HEK293T (cell line): Measurements from ENCODE around the gene STARD5.

ENCODE experiments used
- CTCF ChIA-PET: fragments of 350-600 bp; formaldehyde crosslinking; extraction: SDS; loops from one replicate; lab custom pipeline; 2021; ENCODE audit warnings: antibody characterized with exemption, inconsistent platforms; lab: Yijun Ruan, JAX
- POLR2A ChIA-PET: fragments of 350-600 bp; formaldehyde crosslinking; extraction: SDS; loops from one replicate; lab custom pipeline; 2020; ENCODE audit warnings: antibody characterized with exemption, inconsistent platforms; lab: Yijun Ruan, JAX
- DNase-seq: peaks from one replicate; pipeline ENCODE4 v3.0.0; 2012; ENCODE audit warnings: mixed read lengths; ENCODE audit errors: extremely low spot score
- BHLHE40 ChIP-seq: fragments of 450-650 bp; IDR thresholded peaks from 2 replicates; pipeline ENCODE4 v1.6.1; 2016; ENCODE audit warnings: mild to moderate bottlenecking, moderate library complexity, borderline replicate concordance
- CTBP1 ChIP-seq: fragments of 450-650 bp; IDR thresholded peaks from 2 replicates; pipeline ENCODE4 v1.6.1; 2016; ENCODE audit warnings: borderline replicate concordance
- ELF4 ChIP-seq: fragments of 450-650 bp; IDR thresholded peaks from 2 replicates; pipeline ENCODE4 v1.6.1; 2017; ENCODE audit warnings: antibody characterized with exemption
- FOXA1 ChIP-seq: fragments of 450-650 bp; IDR thresholded peaks from 2 replicates; pipeline ENCODE4 v1.6.1; 2016; ENCODE audit warnings: mild to moderate bottlenecking
- FOXK2 ChIP-seq: fragments of 450-650 bp; IDR thresholded peaks from 2 replicates; pipeline ENCODE4 v1.6.1; 2016; ENCODE audit warnings: mild to moderate bottlenecking
- FOXM1 ChIP-seq: fragments of 450-650 bp; IDR thresholded peaks from 2 replicates; pipeline ENCODE4 v1.6.1; 2017; ENCODE audit warnings: mild to moderate bottlenecking, borderline replicate concordance
- HDGF ChIP-seq: fragments of 450-650 bp; IDR thresholded peaks from 2 replicates; pipeline ENCODE4 v1.6.1; 2017; ENCODE audit warnings: antibody characterized with exemption, borderline replicate concordance
- L3MBTL2 ChIP-seq: fragments of 450-650 bp; conservative IDR thresholded peaks from 2 replicates; pipeline ENCODE4 v1.6.1; 2016; ENCODE audit warnings: mild to moderate bottlenecking
- LEF1 ChIP-seq: fragments of 450-650 bp; IDR thresholded peaks from 2 replicates; pipeline ENCODE4 v1.6.1; 2017; ENCODE audit warnings: mild to moderate bottlenecking, borderline replicate concordance
- NFRKB ChIP-seq: fragments of 450-650 bp; IDR thresholded peaks from 2 replicates; pipeline ENCODE4 v1.6.1; 2016; ENCODE audit warnings: mild to moderate bottlenecking, moderate library complexity
- SP1 ChIP-seq: fragments of 450-650 bp; IDR thresholded peaks from 2 replicates; pipeline ENCODE4 v1.6.1; 2017
- TARDBP ChIP-seq: fragments of 450-650 bp; IDR thresholded peaks from 2 replicates; pipeline ENCODE4 v1.6.1; 2016
- ZNF384 ChIP-seq: fragments of 450-650 bp; IDR thresholded peaks from 2 replicates; pipeline ENCODE4 v1.6.1; 2016
- TF ChIP-seq, protein P1 (sequence below): fragments of 450-650 bp; IDR thresholded peaks from 2 replicates; pipeline ENCODE4 v1.6.1; 2016

STARD5 gene

DNA sequence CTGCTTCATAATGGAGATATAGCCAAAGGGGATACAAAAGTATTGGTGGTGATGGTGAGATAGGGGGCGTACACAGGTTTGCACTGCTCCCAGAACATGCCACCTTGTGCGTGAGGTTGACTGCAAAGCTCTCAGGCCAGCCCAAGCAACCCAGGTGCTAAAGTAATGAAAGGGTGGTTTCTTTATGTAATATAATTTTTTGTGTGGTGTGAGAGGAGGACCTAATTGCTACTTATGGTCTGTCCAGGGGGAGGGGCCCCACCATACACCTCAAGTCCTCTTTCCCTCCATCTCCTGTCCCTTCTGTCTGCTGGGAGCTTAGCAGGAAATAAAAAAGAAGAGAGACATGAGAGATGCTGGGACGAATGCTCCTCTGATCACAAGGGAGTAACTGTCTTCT is 53.8 kb downstream of the STARD5 start:
- DNase-seq, result no peak
- ChIA-PET POLR2A (no interaction called here), CTCF (interaction anchor here (2.3 kb wide), 1 partner anchor 114 kb away, joined by 10 read pairs; no protein-coding TSS in a partner anchor)
- TF ChIP-seq, protein P1, sequence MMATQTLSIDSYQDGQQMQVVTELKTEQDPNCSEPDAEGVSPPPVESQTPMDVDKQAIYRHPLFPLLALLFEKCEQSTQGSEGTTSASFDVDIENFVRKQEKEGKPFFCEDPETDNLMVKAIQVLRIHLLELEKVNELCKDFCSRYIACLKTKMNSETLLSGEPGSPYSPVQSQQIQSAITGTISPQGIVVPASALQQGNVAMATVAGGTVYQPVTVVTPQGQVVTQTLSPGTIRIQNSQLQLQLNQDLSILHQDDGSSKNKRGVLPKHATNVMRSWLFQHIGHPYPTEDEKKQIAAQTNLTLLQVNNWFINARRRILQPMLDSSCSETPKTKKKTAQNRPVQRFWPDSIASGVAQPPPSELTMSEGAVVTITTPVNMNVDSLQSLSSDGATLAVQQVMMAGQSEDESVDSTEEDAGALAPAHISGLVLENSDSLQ, result no peak
- no peak for TF ChIP-seq LEF1
- no peak for TF ChIP-seq CTBP1
- TF ChIP-seq FOXA1, result no peak
- TF ChIP-seq L3MBTL2, result no peak

DNA sequence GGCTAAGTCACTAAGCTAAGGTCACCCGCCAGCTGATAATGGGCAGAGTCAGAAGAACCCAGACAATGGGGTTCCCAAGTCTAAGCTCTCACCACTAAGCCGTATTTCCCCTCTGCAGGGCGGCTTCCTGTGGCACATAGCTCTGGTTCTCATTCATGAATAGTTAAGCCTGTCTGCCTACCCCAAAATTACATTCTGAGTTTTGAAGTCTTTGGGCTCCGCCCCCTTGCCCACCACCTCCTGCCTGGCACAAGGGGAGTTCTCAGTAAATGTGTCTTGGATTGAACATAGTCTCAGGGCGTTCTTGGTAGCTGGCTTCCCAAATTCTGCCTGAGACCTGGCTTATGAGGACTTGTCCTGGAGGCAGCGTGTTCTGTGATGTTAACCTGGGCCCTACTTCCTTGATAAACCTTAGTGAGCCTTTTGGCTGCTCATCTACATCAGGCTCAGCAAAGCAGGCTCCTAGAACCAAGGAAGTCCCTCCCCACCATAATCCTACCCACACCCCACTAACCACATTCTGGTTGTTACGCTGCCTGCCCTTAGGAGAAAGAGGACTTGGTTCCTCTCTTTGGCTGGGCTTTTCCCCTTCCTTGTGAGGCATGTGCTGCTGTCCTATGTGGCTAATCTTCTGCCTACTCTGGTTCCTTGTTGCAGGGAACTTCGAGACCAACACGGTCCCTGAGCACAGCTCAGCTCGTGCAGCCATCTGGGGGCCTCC is 54.9 kb downstream of the STARD5 start:
- POLR2A ChIA-PET, result no interaction called here
- TF ChIP-seq LEF1, result no peak
- no peak for TF ChIP-seq ELF4
- TF ChIP-seq L3MBTL2, result no peak
- no peak for TF ChIP-seq SP1
- no peak for TF ChIP-seq CTBP1
- no peak for TF ChIP-seq HDGF
- no peak for TF ChIP-seq BHLHE40
- TF ChIP-seq TARDBP, result no peak
- TF ChIP-seq ZNF384, result no peak
- TF ChIP-seq, protein P1, result no peak
- no peak for TF ChIP-seq NFRKB
- CTCF ChIA-PET, result interaction anchor here (1.2 to 2.3 kb wide), 4 partner anchors 113 to 292 kb away, joined by 3 to 10 read pairs (median 4); no protein-coding TSS in a partner anchor
- no peak for DNase-seq

GRCh38 chr15:81268340-81268739 is 55.6 kb downstream of the STARD5 start:
- TF ChIP-seq, protein P1, result no peak
- TF ChIP-seq ELF4 (no peak), ZNF384 (no peak), FOXM1 (no peak), CTBP1 (no peak), FOXK2 (no peak), SP1 (no peak)
- ChIA-PET POLR2A (no interaction called here), CTCF (interaction anchor here (1.2 to 2.3 kb wide), 4 partner anchors 113 to 291 kb away, joined by 3 to 10 read pairs (median 4); no protein-coding TSS in a partner anchor)
- no peak for DNase-seq

- TF ChIP-seq CTBP1, result 0 out of 2 replicates have a peak, but pooled peaks have one; percentile 26
- peak; percentile 89 for TF ChIP-seq L3MBTL2
- TF ChIP-seq NFRKB, result no peak
- ChIA-PET POLR2A (interaction anchor here (0.5 to 1.4 kb wide), 6 partner anchors 110 to 289 kb away, joined by 3 to 8 read pairs (median 4); partner anchors contain the start of gene TLNRD1), CTCF (interaction anchor here (0.6 to 3.1 kb wide), 107 partner anchors 8 to 885 kb away, joined by 3 to 107 read pairs (median 5); partner anchors contain the start of genes CEMIP and TLNRD1)
- peak; percentile 88 for DNase-seq
Measured at GRCh38 chr15:81265944-81266775, 57.8 kb downstream of the STARD5 start.

DNA sequence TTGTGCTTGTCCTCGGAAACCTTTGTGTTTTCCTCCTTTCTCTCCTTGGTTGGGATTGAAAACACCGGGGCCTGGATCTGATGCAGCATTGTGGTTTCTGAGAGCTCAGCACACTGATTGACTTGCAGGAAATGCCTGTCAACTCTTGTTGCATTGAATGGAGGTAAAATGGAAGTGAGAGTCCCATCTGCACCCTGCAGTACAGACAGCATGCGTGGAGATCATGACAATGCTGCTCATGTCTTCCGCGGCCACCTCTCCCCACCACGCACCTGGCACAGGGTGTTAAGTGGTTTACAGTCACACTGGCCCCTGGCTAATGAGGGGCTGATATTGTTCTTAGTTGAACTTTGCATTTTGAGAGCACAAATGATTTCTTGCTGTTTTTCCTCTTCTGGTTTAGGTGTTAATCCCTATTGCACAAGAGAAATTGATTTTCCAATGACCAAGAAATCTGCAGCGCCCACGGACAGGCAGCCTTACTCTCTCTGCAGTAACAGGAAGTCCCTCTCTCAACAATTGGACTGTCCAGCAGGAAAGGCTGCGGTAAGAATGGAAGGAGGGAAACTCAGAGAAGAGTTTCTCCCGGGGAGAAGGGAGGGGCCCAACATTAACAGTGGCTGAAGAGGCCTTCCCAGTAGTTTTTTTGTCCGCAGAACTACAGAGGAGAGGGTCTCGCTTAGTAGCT is 58.5 kb downstream of the STARD5 start:
- POLR2A ChIA-PET, result interaction anchor here (0.5 to 1.4 kb wide), 6 partner anchors 110 to 288 kb away, joined by 3 to 8 read pairs (median 4); partner anchors contain the start of gene TLNRD1
- no peak for DNase-seq
- CTCF ChIA-PET, result interaction anchor here (0.7 to 3.1 kb wide), 71 partner anchors 8 to 809 kb away, joined by 3 to 107 read pairs (median 6); partner anchors contain the start of genes CEMIP and TLNRD1
- TF ChIP-seq FOXK2 (no peak), SP1 (no peak), ELF4 (no peak), NFRKB (no peak)
- TF ChIP-seq, protein P1, result no peak
